SK-N-SH (cell line): ENCODE results near the gene ARAP2. TPM values are rescaled to one million over a fixed set of nuclear protein-coding genes. Genes with fewer than 3 reads are reported as not detected.

Source experiments
- CTCF ChIA-PET: fragments of 300-600, 350-600 bp; formaldehyde crosslinking; extraction: SDS; loops from one replicate; lab custom pipeline; 2021; lab: Yijun Ruan, JAX
- POLR2A ChIA-PET: fragments of 350-600 bp; sonication (Branson Sonifier 250); formaldehyde crosslinking; extraction: SDS; loops from one replicate; lab custom pipeline; 2020; ENCODE audit warnings: antibody characterized with exemption, inconsistent platforms; lab: Yijun Ruan, JAX
- DNase-seq: peaks from one replicate; pipeline ENCODE4 v3.0.0; 2012
- H2AFZ ChIP-seq: fragments of 200-600 bp; sonication (generic); 2 replicates; pipeline ENCODE4 v1.8.1; 2016; ENCODE audit warnings: antibody characterized with exemption, mild to moderate bottlenecking, low read depth
- H3F3A ChIP-seq: fragments of 200-600 bp; sonication (generic); replicated peaks from 2 replicates; pipeline ENCODE3; 2016; ENCODE audit warnings: antibody characterized with exemption, mild to moderate bottlenecking; ENCODE audit not compliant: insufficient read depth
- H3K27ac ChIP-seq, 2 experiments: fragments of 200-500 bp in 1 of 2; fragments of 200-600 bp in 1 of 2; sonication (Bioruptor generic) in 1 of 2; sonication (generic), shearing (Covaris generic) in 1 of 2; 2 replicates each; pipeline versions ENCODE4 v1.5.1 to v1.6.1; 2014 to 2016; ENCODE audit warnings: low read depth in 2 of 2, inconsistent platforms in 1 of 2, low read length in 1 of 2, mild to moderate bottlenecking in 1 of 2, mixed read lengths in 1 of 2
- H3K27me3 ChIP-seq: fragments of 200-600 bp; sonication (generic), shearing (Covaris generic); 2 replicates; pipeline ENCODE4 v1.6.1; 2016; ENCODE audit warnings: mixed run types; ENCODE audit not compliant: insufficient read depth
- H3K36me3 ChIP-seq, 2 experiments: fragments of 200-500 bp in 1 of 2; fragments of 200-600 bp in 1 of 2; sonication (Bioruptor generic) in 1 of 2; sonication (generic) in 1 of 2; replicated peaks in 1 of 2; 2 replicates each; pipeline versions ENCODE3 to v1.5.1; 2014 to 2016; ENCODE audit warnings: low read length in 1 of 2, mild to moderate bottlenecking in 1 of 2; ENCODE audit not compliant: insufficient read depth in 2 of 2, control insufficient read depth in 1 of 2
- H3K4me1 ChIP-seq, 2 experiments: fragments of 200-500 bp in 1 of 2; fragments of 200-600 bp in 1 of 2; sonication (Bioruptor generic) in 1 of 2; sonication (generic), shearing (Covaris generic) in 1 of 2; 2 replicates each; pipeline versions ENCODE4 v1.5.1 to v1.6.1; 2014 to 2016; ENCODE audit warnings: low read depth in 1 of 2, low read length in 1 of 2, mixed run types in 1 of 2; ENCODE audit not compliant: insufficient read depth in 2 of 2, control insufficient read depth in 1 of 2
- H3K4me2 ChIP-seq: fragments of 200-600 bp; sonication (generic), shearing (Covaris generic); 2 replicates; pipeline ENCODE4 v1.6.1; 2017; ENCODE audit warnings: mixed run types
- H3K4me3 ChIP-seq, 2 experiments: fragments of 200-500 bp in 1 of 2; fragments of 200-600 bp in 1 of 2; sonication (Bioruptor generic) in 1 of 2; sonication (generic), shearing (Covaris generic) in 1 of 2; 2 replicates each; pipeline versions ENCODE4 v1.5.1 to v1.8.1; 2014 to 2016; ENCODE audit warnings: low read depth in 2 of 2, inconsistent platforms in 1 of 2, low read length in 1 of 2, mild to moderate bottlenecking in 1 of 2, mixed read lengths in 1 of 2, moderate library complexity in 1 of 2
- H3K79me2 ChIP-seq: fragments of 200-600 bp; sonication (generic); 2 replicates; pipeline ENCODE4 v1.8.1; 2017; ENCODE audit warnings: mild to moderate bottlenecking; ENCODE audit not compliant: insufficient read depth
- H3K9ac ChIP-seq: fragments of 200-600 bp; sonication (generic); 2 replicates; pipeline ENCODE4 v1.6.1; 2017; ENCODE audit warnings: mixed run types
- H3K9me2 ChIP-seq: fragments of 200-600 bp; sonication (generic); 2 replicates; pipeline ENCODE4 v1.6.1; 2017; ENCODE audit warnings: mixed run types
- H3K9me3 ChIP-seq: fragments of 200-600 bp; sonication (generic); 2 replicates; pipeline ENCODE4 v1.6.1; 2017; ENCODE audit warnings: mixed run types, mild to moderate bottlenecking, moderate library complexity
- H4K20me1 ChIP-seq: fragments of 200-600 bp; sonication (generic); 2 replicates; pipeline ENCODE4 v1.6.1; 2017; ENCODE audit warnings: mild to moderate bottlenecking, mixed run types; ENCODE audit not compliant: insufficient read depth
- EP300 ChIP-seq, 2 experiments: IDR thresholded peaks; 2 replicates each; pipeline versions ENCODE4 v1.4.0 to v1.6.1; 2012; ENCODE audit warnings: borderline replicate concordance in 1 of 2, low read depth in 1 of 2, low read length in 1 of 2
- EZH2phosphoT487 ChIP-seq: fragments of 200-600 bp; sonication (generic); IDR thresholded peaks from 2 replicates; pipeline ENCODE4 v1.6.1; 2017; ENCODE audit warnings: low read depth, mixed run types, mild to moderate bottlenecking, antibody characterized with exemption, moderate library complexity, borderline replicate concordance
- FOSL2 ChIP-seq: IDR thresholded peaks from 2 replicates; pipeline ENCODE4 v1.4.0; 2012; ENCODE audit warnings: low read depth, mild to moderate bottlenecking, moderate library complexity, borderline replicate concordance
- FOXJ3 ChIP-seq: sonication (generic); formaldehyde crosslinking; IDR thresholded peaks from 2 replicates; pipeline ENCODE4 v1.5.1; 2020; ENCODE audit warnings: mild to moderate bottlenecking, missing genetic modification reagents
- FOXM1 ChIP-seq: IDR thresholded peaks from 2 replicates; pipeline ENCODE4 v1.4.0; 2012; ENCODE audit warnings: low read depth, mild to moderate bottlenecking
- GABPA ChIP-seq: IDR thresholded peaks from 2 replicates; pipeline ENCODE4 v1.4.0; 2012; ENCODE audit warnings: low read depth, mild to moderate bottlenecking
- GATA2 ChIP-seq: sonication (generic); formaldehyde crosslinking; IDR thresholded peaks from 2 replicates; pipeline ENCODE4 v1.5.0; 2020; ENCODE audit warnings: mild to moderate bottlenecking, missing genetic modification reagents
- JUND ChIP-seq: IDR thresholded peaks from 2 replicates; pipeline ENCODE4 v1.4.0; 2012
- MEF2A ChIP-seq: IDR thresholded peaks from 2 replicates; pipeline ENCODE4 v1.4.0; 2012; ENCODE audit warnings: low read depth, borderline replicate concordance
- RCOR1 ChIP-seq: fragments of 150-350 bp; IDR thresholded peaks from 2 replicates; pipeline ENCODE4 v1.6.1; 2017; ENCODE audit warnings: antibody characterized with exemption, low read length
- RFX5 ChIP-seq: IDR thresholded peaks from 2 replicates; pipeline ENCODE4 v1.6.1; 2012; ENCODE audit warnings: mild to moderate bottlenecking, improper control_type of control experiment, low read length
- RXRA ChIP-seq: IDR thresholded peaks from 2 replicates; pipeline ENCODE4 v1.4.0; 2012; ENCODE audit warnings: low read depth, mild to moderate bottlenecking, borderline replicate concordance
- SIN3A ChIP-seq: IDR thresholded peaks from 2 replicates; pipeline ENCODE4 v1.6.1; 2012; ENCODE audit warnings: low read depth, mild to moderate bottlenecking, low read length, moderate library complexity, borderline replicate concordance
- SMC3 ChIP-seq: IDR thresholded peaks from 2 replicates; pipeline ENCODE4 v1.6.1; 2012; ENCODE audit warnings: low read depth, low read length, improper control_type of control experiment
- TCF12 ChIP-seq: IDR thresholded peaks from 2 replicates; pipeline ENCODE4 v1.4.0; 2012
- TEAD4 ChIP-seq: IDR thresholded peaks from 2 replicates; pipeline ENCODE4 v1.4.0; 2012; ENCODE audit warnings: mild to moderate bottlenecking, borderline replicate concordance; ENCODE audit not compliant: insufficient read depth
- YY1 ChIP-seq: IDR thresholded peaks from 2 replicates; pipeline ENCODE4 v1.4.0; 2012; ENCODE audit warnings: low read depth, mild to moderate bottlenecking
- WGBS: methylation state at CpG from one replicate; pipeline ENCODE4 v1.1.6; 2017; ENCODE audit warnings: low lambda C conversion rate; 5-methylcytosine and 5-hydroxymethylcytosine counted together
- polyA plus RNA-seq, 3 experiments: library from polyadenylated mRNA; depleted of rRNA; stranded (reverse); fragments of >200 nt; gene quantifications; 2 replicates each; pipeline ENCODE4 v1.2.3, GENCODE V29; 2012
- TF ChIP-seq, protein P1 (sequence below): fragments of 200-600 bp; sonication (generic); IDR thresholded peaks from 2 replicates; pipeline ENCODE4 v1.6.1; 2017; ENCODE audit warnings: antibody characterized with exemption, mild to moderate bottlenecking, moderate library complexity
- TF ChIP-seq, protein P2 (sequence below): fragments of 150-350 bp; IDR thresholded peaks from 2 replicates; pipeline ENCODE4 v1.6.1; 2016; ENCODE audit warnings: mild to moderate bottlenecking, low read depth, low read length
- TF ChIP-seq, protein P3 (sequence below): fragments of 150-350 bp; IDR thresholded peaks from 2 replicates; pipeline ENCODE4 v1.6.1; 2017; ENCODE audit warnings: antibody characterized with exemption, low read length, low read depth, borderline replicate concordance
- TF ChIP-seq, protein P4 (sequence below): IDR thresholded peaks from 2 replicates; pipeline ENCODE4 v1.4.0; 2012; ENCODE audit warnings: low read depth, borderline replicate concordance

The ARAP2 gene
- polyA plus RNA-seq, 1 of the 3 experiments (the other 2 are of a cell fraction) = not detected

DNA sequence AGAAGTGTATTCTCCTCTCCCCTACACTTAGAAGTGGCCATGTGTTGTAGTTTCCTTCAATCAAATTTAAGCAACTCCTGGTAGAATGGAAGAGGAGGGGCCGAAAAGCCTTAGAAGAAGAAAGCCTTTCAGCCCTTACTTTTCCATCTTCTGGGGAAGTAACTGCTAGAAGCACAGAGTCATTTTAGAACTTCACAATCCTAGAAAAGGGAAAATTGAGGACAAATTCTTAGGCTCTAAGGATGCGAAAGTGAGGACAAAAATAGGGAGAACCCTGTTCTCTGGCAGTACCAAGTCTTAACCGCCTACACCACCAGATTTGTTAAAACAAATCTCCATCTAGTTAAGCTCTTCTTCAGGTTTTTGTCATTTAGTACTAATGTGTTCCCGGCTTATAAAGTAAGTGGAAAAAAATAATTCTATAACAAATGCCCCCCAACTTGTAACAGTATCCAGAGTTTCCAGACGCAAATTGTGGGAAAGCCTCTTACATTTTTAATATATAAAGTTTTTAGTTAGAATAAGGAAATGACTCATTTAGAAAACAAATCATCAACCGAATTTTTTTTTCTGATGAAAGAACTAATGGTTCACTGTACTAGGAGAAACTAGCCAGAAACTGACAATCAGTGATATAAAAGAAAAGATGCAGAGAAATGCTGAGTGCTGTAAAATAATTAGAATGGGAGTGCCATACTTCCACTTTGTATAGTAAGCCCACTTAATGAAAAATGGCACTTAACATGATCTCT, 76.0 kb downstream of the ARAP2 start:
- H3F3A ChIP-seq = no peaks in the 10 kb centered on the region
- no peaks in the 10 kb centered on the region for H3K4me1 ChIP-seq
- TF ChIP-seq, protein P1, sequence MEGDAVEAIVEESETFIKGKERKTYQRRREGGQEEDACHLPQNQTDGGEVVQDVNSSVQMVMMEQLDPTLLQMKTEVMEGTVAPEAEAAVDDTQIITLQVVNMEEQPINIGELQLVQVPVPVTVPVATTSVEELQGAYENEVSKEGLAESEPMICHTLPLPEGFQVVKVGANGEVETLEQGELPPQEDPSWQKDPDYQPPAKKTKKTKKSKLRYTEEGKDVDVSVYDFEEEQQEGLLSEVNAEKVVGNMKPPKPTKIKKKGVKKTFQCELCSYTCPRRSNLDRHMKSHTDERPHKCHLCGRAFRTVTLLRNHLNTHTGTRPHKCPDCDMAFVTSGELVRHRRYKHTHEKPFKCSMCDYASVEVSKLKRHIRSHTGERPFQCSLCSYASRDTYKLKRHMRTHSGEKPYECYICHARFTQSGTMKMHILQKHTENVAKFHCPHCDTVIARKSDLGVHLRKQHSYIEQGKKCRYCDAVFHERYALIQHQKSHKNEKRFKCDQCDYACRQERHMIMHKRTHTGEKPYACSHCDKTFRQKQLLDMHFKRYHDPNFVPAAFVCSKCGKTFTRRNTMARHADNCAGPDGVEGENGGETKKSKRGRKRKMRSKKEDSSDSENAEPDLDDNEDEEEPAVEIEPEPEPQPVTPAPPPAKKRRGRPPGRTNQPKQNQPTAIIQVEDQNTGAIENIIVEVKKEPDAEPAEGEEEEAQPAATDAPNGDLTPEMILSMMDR = no peak
- no peaks in the 10 kb centered on the region; the same call in 1 of the 2 replicates for H3K9me2 ChIP-seq
- H3K79me2 ChIP-seq = no peaks in the 10 kb centered on the region
- no peak overlapping the region for H3K9ac ChIP-seq
- no peaks in the 10 kb centered on the region for H4K20me1 ChIP-seq
- H3K4me2 ChIP-seq = peak overlapping the region; percentile 45; the same call in 1 of the 2 replicates
- 18% methylated on average over 6 of the region's 6 CpGs for WGBS
- H3K36me3 ChIP-seq = no peaks in the 10 kb centered on the region
- DNase-seq = no peak
- H2AFZ ChIP-seq = peak overlapping the region; percentile 44
- no peaks in the 10 kb centered on the region; the same call in 1 of the 2 replicates for H3K27me3 ChIP-seq
- no peaks in the 10 kb centered on the region for H3K9me3 ChIP-seq
- no peak overlapping the region for H3K4me3 ChIP-seq
- POLR2A ChIA-PET = no interaction called here
- H3K27ac ChIP-seq = peak overlapping the region in 1 of 2 experiments; percentile 47; a peak in 1 of 4 replicates
- CTCF ChIA-PET = interaction anchor here (0.9 kb wide), 1 partner anchor 31 kb away, joined by 3 read pairs; no protein-coding TSS in a partner anchor

DNA sequence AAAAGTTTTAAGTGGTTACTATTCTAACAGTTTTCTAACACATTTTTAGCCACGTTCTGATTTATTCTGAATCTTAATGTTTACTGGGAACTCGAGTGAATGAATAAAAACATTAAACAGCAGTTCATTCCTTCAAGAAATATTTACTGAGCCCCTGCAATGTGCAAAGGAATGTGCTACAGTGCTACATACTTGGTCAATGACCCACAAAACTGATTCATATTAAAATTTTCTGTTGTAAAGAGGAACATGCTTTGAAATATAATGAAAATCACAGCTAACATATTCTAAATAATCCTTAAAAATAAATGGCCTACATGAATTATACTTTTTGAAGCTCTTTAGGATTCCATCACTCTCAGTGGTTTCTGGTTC, 78.7 kb downstream of the ARAP2 start:
- no peak for DNase-seq
- ChIA-PET POLR2A (no interaction called here), CTCF (no interaction called here)
- Histone ChIP-seq H3K79me2 (no peaks in the 10 kb centered on the region), H3K9me3 (no peaks in the 10 kb centered on the region), H3K4me3 (no peak overlapping the region), H3F3A (no peaks in the 10 kb centered on the region), H3K9ac (no peak overlapping the region), H3K36me3 (no peaks in the 10 kb centered on the region), H4K20me1 (no peaks in the 10 kb centered on the region), H3K4me2 (no peak overlapping the region), H2AFZ (no peak overlapping the region), H3K9me2 (no peaks in the 10 kb centered on the region; the same call in 1 of the 2 replicates), H3K27me3 (no peaks in the 10 kb centered on the region; the same call in 1 of the 2 replicates), H3K4me1 (no peaks in the 10 kb centered on the region), H3K27ac (no peak overlapping the region)
- WGBS = 2% methylated on average over 2 of the region's 2 CpGs
- TF ChIP-seq RCOR1 (no peak), FOXM1 (no peak), JUND (no peak), SIN3A (no peak), EZH2phosphoT487 (no peak), YY1 (no peak), GABPA (no peak), FOXJ3 (CRISPR knock-in tag) (no peak), EP300 (IDR thresholded peaks at IDR 0.05; ENCODE audit: borderline replicate concordance in 1 of 2, low read depth in 1 of 2, low read length in 1 of 2) (no peak), TEAD4 (no peak), TCF12 (no peak), RXRA (no peak), MEF2A (no peak), SMC3 (no peak), RFX5 (no peak), GATA2 (CRISPR knock-in tag) (no peak), FOSL2 (no peak)
- TF ChIP-seq, protein P2, sequence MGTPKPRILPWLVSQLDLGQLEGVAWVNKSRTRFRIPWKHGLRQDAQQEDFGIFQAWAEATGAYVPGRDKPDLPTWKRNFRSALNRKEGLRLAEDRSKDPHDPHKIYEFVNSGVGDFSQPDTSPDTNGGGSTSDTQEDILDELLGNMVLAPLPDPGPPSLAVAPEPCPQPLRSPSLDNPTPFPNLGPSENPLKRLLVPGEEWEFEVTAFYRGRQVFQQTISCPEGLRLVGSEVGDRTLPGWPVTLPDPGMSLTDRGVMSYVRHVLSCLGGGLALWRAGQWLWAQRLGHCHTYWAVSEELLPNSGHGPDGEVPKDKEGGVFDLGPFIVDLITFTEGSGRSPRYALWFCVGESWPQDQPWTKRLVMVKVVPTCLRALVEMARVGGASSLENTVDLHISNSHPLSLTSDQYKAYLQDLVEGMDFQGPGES = no peak
- TF ChIP-seq, protein P3, sequence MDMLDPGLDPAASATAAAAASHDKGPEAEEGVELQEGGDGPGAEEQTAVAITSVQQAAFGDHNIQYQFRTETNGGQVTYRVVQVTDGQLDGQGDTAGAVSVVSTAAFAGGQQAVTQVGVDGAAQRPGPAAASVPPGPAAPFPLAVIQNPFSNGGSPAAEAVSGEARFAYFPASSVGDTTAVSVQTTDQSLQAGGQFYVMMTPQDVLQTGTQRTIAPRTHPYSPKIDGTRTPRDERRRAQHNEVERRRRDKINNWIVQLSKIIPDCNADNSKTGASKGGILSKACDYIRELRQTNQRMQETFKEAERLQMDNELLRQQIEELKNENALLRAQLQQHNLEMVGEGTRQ = no peak
- TF ChIP-seq, protein P4, sequence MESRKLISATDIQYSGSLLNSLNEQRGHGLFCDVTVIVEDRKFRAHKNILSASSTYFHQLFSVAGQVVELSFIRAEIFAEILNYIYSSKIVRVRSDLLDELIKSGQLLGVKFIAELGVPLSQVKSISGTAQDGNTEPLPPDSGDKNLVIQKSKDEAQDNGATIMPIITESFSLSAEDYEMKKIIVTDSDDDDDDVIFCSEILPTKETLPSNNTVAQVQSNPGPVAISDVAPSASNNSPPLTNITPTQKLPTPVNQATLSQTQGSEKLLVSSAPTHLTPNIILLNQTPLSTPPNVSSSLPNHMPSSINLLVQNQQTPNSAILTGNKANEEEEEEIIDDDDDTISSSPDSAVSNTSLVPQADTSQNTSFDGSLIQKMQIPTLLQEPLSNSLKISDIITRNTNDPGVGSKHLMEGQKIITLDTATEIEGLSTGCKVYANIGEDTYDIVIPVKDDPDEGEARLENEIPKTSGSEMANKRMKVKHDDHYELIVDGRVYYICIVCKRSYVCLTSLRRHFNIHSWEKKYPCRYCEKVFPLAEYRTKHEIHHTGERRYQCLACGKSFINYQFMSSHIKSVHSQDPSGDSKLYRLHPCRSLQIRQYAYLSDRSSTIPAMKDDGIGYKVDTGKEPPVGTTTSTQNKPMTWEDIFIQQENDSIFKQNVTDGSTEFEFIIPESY = no peak
